HG03060 (cell line): ENCODE results near the gene MPC1.
"Not testable (repeated sequence)": the region's sequence is repeated elsewhere in the genome, so short reads cannot be mapped to it uniquely, and the experiment has no call there.

ENCODE experiments used
- ATAC-seq: cut with Tn5 transposase; IDR thresholded peaks from one replicate; pipeline ENCODE4 v1.9.1; 2021; ENCODE audit warnings: low read depth, moderate number of reproducible peaks; ENCODE audit not compliant: unreplicated experiment

The MPC1 gene

GRCh38 chr6:166408936-166409755 is 26.4 kb upstream of the MPC1 start:
- ATAC-seq, result no peak

- no peak for ATAC-seq
These were observed 23.5 kb upstream of the MPC1 start for GRCh38 chr6:166406197-166406596.

- no peak for ATAC-seq
These were observed 22.6 kb upstream of the MPC1 start for GRCh38 chr6:166405386-166405785.

- ATAC-seq, result no peak
These were observed 20.0 kb upstream of the MPC1 start for GRCh38 chr6:166402582-166403277.

- ATAC-seq, result not testable (repeated sequence)
These were observed 18.0 kb upstream of the MPC1 start for GRCh38 chr6:166400649-166401250.

- no peak for ATAC-seq
These were observed 17.4 kb upstream of the MPC1 start for GRCh38 chr6:166400181-166400580.

- no peak for ATAC-seq
These were observed 15.6 kb upstream of the MPC1 start for GRCh38 chr6:166398348-166398747.

- ATAC-seq, result no peak
These were observed 15.1 kb upstream of the MPC1 start for GRCh38 chr6:166397849-166398248.

- ATAC-seq, result no peak
These were observed 13.0 kb upstream of the MPC1 start for GRCh38 chr6:166395778-166396177.

GRCh38 chr6:166395351-166395750 is 12.6 kb upstream of the MPC1 start:
- no peak for ATAC-seq

GRCh38 chr6:166394036-166394892 is 11.5 kb upstream of the MPC1 start:
- ATAC-seq, result no peak

GRCh38 chr6:166393535-166393823 is 10.7 kb upstream of the MPC1 start:
- no peak for ATAC-seq

GRCh38 chr6:166392755-166393534 is 10.2 kb upstream of the MPC1 start:
- not testable (repeated sequence) for ATAC-seq

- ATAC-seq, result no peak
These were observed 6.4 kb upstream of the MPC1 start for GRCh38 chr6:166389119-166389518.

GRCh38 chr6:166388290-166389004 is 5.7 kb upstream of the MPC1 start:
- ATAC-seq, result no peak

- no peak for ATAC-seq
These were observed 5.0 kb upstream of the MPC1 start for GRCh38 chr6:166387642-166388289.

- not testable (repeated sequence) for ATAC-seq
These were observed 4.4 kb upstream of the MPC1 start for GRCh38 chr6:166387098-166387497.

GRCh38 chr6:166386111-166386510 is 3.4 kb upstream of the MPC1 start:
- ATAC-seq, result no peak

GRCh38 chr6:166383802-166384363 is 1.1 kb upstream of the MPC1 start:
- ATAC-seq, result peak; percentile 3
